ENCODE data around the gene CDH11. TPM values are rescaled to one million over a fixed set of nuclear protein-coding genes. Genes with fewer than 3 reads are reported as not detected.

CDH11 gene
- total RNA-seq, 1 experiment from 2014 or later: 0.64 TPM

DNA sequence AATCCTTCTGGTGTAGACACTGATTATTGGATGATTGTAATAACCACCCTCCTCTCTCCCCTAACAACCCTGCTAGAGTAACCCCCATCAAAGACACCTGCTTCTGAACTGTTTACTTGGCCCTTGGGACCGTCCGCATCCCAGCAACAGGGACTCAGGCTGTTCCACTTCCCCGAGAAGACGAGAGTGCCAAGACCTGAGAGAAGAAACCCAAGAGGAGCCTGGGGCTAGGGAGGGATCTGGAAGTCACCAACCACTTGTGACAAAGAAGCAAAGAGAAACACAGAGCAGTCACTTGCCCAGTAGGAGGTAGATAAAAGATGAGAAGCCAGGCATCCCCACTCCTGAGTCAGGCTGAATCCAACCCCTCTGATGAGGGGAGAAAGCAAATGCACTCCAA, 84.3 kb downstream of the CDH11 start:
- intact Hi-C loops (cut with micrococcal nuclease; ENCODE audit: unreplicated experiment) (no loop called here), in situ Hi-C loops (cut with HindIII; ENCODE audit: low pct_unique_long_range_greater_than_20kb, low sequenced_read_pairs) (no loop called here)
- TF ChIP-seq SIN3A (IDR thresholded peaks at IDR 0.05; ENCODE audit: borderline replicate concordance, insufficient read depth, low read depth, low read length) (no peak), TCF7L2 (IDR thresholded peaks at IDR 0.05; ENCODE audit: low read depth, low read length) (no peak), REST (IDR thresholded peaks at IDR 0.05; ENCODE audit: insufficient read depth in 1 of 2, low read depth in 2 of 2, low read length in 1 of 2) (no peak)
- ChIA-PET CTCF (no interaction called here), POLR2A (no interaction called here)
- ATAC-seq: no peak
- no peaks in the 10 kb centered on the region for H3K4me1 ChIP-seq (ENCODE audit: control insufficient read depth, insufficient read depth, low read length)
- no peak overlapping the region for H3K27ac ChIP-seq (ENCODE audit: low read length)
- BruUV-seq (replicated peaks): no TSS peak
- H3K9me3 ChIP-seq (ENCODE audit: control insufficient read depth, insufficient read depth, low read depth, low read length): no peaks in the 10 kb centered on the region
- DNase-seq (ENCODE audit: low read depth, low spot score): no peak
- no peaks in the 10 kb centered on the region for H3K36me3 ChIP-seq (ENCODE audit: control insufficient read depth, insufficient read depth, low read length)
- H3K4me3 ChIP-seq (ENCODE audit: low read depth in 2 of 2, low read length in 2 of 2): no peak overlapping the region
- H3K27me3 ChIP-seq (ENCODE audit: control insufficient read depth, insufficient read depth, low read length): no peaks in the 10 kb centered on the region

DNA sequence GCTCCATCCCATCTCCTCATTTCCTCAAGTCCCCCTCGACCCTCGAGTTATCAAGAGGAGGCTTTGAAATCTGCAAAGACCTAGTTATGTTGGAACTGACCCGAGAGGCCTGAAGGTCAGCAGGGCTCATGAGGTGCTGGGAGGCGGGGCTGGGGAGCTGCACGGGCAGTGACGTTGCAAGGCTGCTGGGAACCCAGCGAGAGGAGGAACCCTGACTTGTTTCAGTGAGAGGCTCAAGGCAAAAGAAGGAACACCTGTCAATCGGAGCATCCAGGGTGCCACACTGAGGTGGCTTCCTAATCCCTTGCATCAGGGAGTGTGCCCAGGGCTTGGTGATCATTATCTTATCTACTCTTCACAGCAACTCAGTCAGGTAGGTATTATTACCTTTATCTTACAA, 86.9 kb downstream of the CDH11 start:
- BruUV-seq (replicated peaks): no TSS peak
- no peak for DNase-seq (ENCODE audit: low read depth, low spot score)
- ChIA-PET POLR2A (interaction anchor here (0.5 kb wide), 1 partner anchor 1813 kb away, joined by 3 read pairs; no protein-coding TSS in a partner anchor), CTCF (no interaction called here)
- H3K27me3 ChIP-seq (ENCODE audit: control insufficient read depth, insufficient read depth, low read length): no peaks in the 10 kb centered on the region
- no peaks in the 10 kb centered on the region for H3K4me1 ChIP-seq (ENCODE audit: control insufficient read depth, insufficient read depth, low read length)
- no peak for ATAC-seq
- TF ChIP-seq REST (IDR thresholded peaks at IDR 0.05; ENCODE audit: insufficient read depth in 1 of 2, low read depth in 2 of 2, low read length in 1 of 2): no peak
- TF ChIP-seq SIN3A (IDR thresholded peaks at IDR 0.05; ENCODE audit: borderline replicate concordance, insufficient read depth, low read depth, low read length): no peak
- no peak for TF ChIP-seq POLR2AphosphoS5 (IDR thresholded peaks at IDR 0.05; ENCODE audit: low read depth, low read length)
- TF ChIP-seq, protein P1, sequence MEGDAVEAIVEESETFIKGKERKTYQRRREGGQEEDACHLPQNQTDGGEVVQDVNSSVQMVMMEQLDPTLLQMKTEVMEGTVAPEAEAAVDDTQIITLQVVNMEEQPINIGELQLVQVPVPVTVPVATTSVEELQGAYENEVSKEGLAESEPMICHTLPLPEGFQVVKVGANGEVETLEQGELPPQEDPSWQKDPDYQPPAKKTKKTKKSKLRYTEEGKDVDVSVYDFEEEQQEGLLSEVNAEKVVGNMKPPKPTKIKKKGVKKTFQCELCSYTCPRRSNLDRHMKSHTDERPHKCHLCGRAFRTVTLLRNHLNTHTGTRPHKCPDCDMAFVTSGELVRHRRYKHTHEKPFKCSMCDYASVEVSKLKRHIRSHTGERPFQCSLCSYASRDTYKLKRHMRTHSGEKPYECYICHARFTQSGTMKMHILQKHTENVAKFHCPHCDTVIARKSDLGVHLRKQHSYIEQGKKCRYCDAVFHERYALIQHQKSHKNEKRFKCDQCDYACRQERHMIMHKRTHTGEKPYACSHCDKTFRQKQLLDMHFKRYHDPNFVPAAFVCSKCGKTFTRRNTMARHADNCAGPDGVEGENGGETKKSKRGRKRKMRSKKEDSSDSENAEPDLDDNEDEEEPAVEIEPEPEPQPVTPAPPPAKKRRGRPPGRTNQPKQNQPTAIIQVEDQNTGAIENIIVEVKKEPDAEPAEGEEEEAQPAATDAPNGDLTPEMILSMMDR (IDR thresholded peaks at IDR 0.05): no peak
- TF ChIP-seq TCF7L2 (IDR thresholded peaks at IDR 0.05; ENCODE audit: low read depth, low read length): no peak
- no peak overlapping the region for H3K27ac ChIP-seq (ENCODE audit: low read length)
- no peaks in the 10 kb centered on the region for H3K36me3 ChIP-seq (ENCODE audit: control insufficient read depth, insufficient read depth, low read length)
- H3K9me3 ChIP-seq (ENCODE audit: control insufficient read depth, insufficient read depth, low read depth, low read length): no peaks in the 10 kb centered on the region
- in situ Hi-C loops (cut with HindIII; ENCODE audit: low pct_unique_long_range_greater_than_20kb, low sequenced_read_pairs) (no loop called here), intact Hi-C loops (cut with micrococcal nuclease; ENCODE audit: unreplicated experiment) (no loop called here)
- no peak overlapping the region for H3K4me3 ChIP-seq (ENCODE audit: low read depth in 2 of 2, low read length in 2 of 2)
